H9 (cell line): ENCODE results near the gene LASP1. TPM values are rescaled to one million over a fixed set of nuclear protein-coding genes. Genes with fewer than 3 reads are reported as not detected.

ENCODE experiments used
- DNase-seq: peaks from one replicate; pipeline ENCODE4 v3.0.0-alpha.2; 2017
- H2AFZ ChIP-seq: one replicate; pipeline ENCODE4 v1.6.1; 2013; ENCODE audit warnings: mild to moderate bottlenecking, low read length, control low read depth, moderate library complexity
- H2AK5ac ChIP-seq: 2 replicates; pipeline ENCODE4 v1.6.1; 2013; ENCODE audit warnings: low read length, control low read depth, mixed read lengths; ENCODE audit not compliant: insufficient read length
- H2BK120ac ChIP-seq: one replicate; pipeline ENCODE4 v1.6.1; 2013; ENCODE audit warnings: low read depth, mild to moderate bottlenecking, low read length, control low read depth, inconsistent platforms; ENCODE audit not compliant: poor library complexity, severe bottlenecking
- H2BK12ac ChIP-seq: 2 replicates; pipeline ENCODE4 v1.6.1; 2013; ENCODE audit warnings: low read length, control low read depth, mixed read lengths, low read depth; ENCODE audit not compliant: insufficient read length
- H2BK15ac ChIP-seq: 2 replicates; pipeline ENCODE4 v1.6.1; 2013; ENCODE audit warnings: low read depth, low read length, control low read depth
- H2BK20ac ChIP-seq: one replicate; pipeline ENCODE4 v1.6.1; 2013; ENCODE audit warnings: low read depth, mild to moderate bottlenecking, low read length, control low read depth, inconsistent platforms; ENCODE audit not compliant: poor library complexity, severe bottlenecking
- H2BK5ac ChIP-seq: 2 replicates; pipeline ENCODE4 v1.6.1; 2013; ENCODE audit warnings: low read length, control low read depth, mixed read lengths; ENCODE audit not compliant: insufficient read length
- H3K14ac ChIP-seq: 2 replicates; pipeline ENCODE4 v1.6.1; 2013; ENCODE audit warnings: low read length, control low read depth; ENCODE audit not compliant: insufficient read depth
- H3K18ac ChIP-seq: 2 replicates; pipeline ENCODE4 v1.6.1; 2013; ENCODE audit warnings: low read depth, mild to moderate bottlenecking, mixed read lengths, low read length, control low read depth; ENCODE audit not compliant: insufficient read length
- H3K23ac ChIP-seq: 2 replicates; pipeline ENCODE4 v1.6.1; 2013; ENCODE audit warnings: low read length, control low read depth, mixed read lengths, low read depth; ENCODE audit not compliant: insufficient read length
- H3K23me2 ChIP-seq: 2 replicates; pipeline ENCODE4 v1.6.1; 2013; ENCODE audit warnings: low read depth, mild to moderate bottlenecking, mixed read lengths, low read length, control low read depth; ENCODE audit not compliant: insufficient read length, poor library complexity, severe bottlenecking
- H3K27ac ChIP-seq: 2 replicates; pipeline ENCODE4 v1.5.1; 2013; ENCODE audit warnings: low read length, control low read depth, mixed read lengths, low read depth; ENCODE audit not compliant: insufficient read length
- H3K27me3 ChIP-seq: 2 replicates; pipeline ENCODE4 v1.6.1; 2013; ENCODE audit warnings: low read length, control low read depth, inconsistent platforms; ENCODE audit not compliant: insufficient read depth
- H3K4ac ChIP-seq: 2 replicates; pipeline ENCODE4 v1.6.1; 2013; ENCODE audit warnings: low read depth, mild to moderate bottlenecking, control low read depth, inconsistent platforms, low read length, moderate library complexity
- H3K4me1 ChIP-seq: 2 replicates; pipeline ENCODE4 v1.6.1; 2013; ENCODE audit warnings: low read length, control low read depth, inconsistent platforms; ENCODE audit not compliant: insufficient read depth
- H3K4me2 ChIP-seq: 2 replicates; pipeline ENCODE4 v1.6.1; 2013; ENCODE audit warnings: low read length, control low read depth, mixed read lengths; ENCODE audit not compliant: insufficient read length, insufficient read depth
- H3K56ac ChIP-seq: 2 replicates; pipeline ENCODE4 v1.6.1; 2013; ENCODE audit warnings: low read depth, mild to moderate bottlenecking, mixed read lengths, low read length, control low read depth; ENCODE audit not compliant: insufficient read length
- H3K79me1 ChIP-seq: 2 replicates; pipeline ENCODE4 v1.6.1; 2013; ENCODE audit warnings: low read depth, mild to moderate bottlenecking, moderate library complexity, low read length, control low read depth, inconsistent platforms; ENCODE audit not compliant: insufficient read depth, poor library complexity, severe bottlenecking
- H3K79me2 ChIP-seq: 2 replicates; pipeline ENCODE4 v1.6.1; 2013; ENCODE audit warnings: low read length, control low read depth, inconsistent platforms; ENCODE audit not compliant: insufficient read depth
- H3K9ac ChIP-seq: 2 replicates; pipeline ENCODE4 v1.6.1; 2013; ENCODE audit warnings: low read length, control low read depth, mixed read lengths; ENCODE audit not compliant: insufficient read length; ENCODE audit errors: extremely low read depth
- H3K9me3 ChIP-seq: one replicate; pipeline ENCODE4 v1.6.1; 2013; ENCODE audit warnings: low read depth, low read length, inconsistent platforms; ENCODE audit not compliant: control insufficient read depth
- H3T11ph ChIP-seq: one replicate; pipeline ENCODE4 v1.6.1; 2013; ENCODE audit warnings: mild to moderate bottlenecking, low read length, control low read depth, inconsistent platforms
- H4K20me1 ChIP-seq: one replicate; pipeline ENCODE4 v1.6.1; 2013; ENCODE audit not compliant: control insufficient read depth, insufficient read length, insufficient read depth
- H4K5ac ChIP-seq: 2 replicates; pipeline ENCODE4 v1.6.1; 2013; ENCODE audit warnings: low read depth, mild to moderate bottlenecking, mixed read lengths, low read length, control low read depth; ENCODE audit not compliant: insufficient read length
- H4K8ac ChIP-seq: replicated peaks from 2 replicates; pipeline ENCODE4 v1.6.1; 2013; ENCODE audit warnings: low read length, control low read depth, mixed read lengths, low read depth; ENCODE audit not compliant: insufficient read length
- H4K91ac ChIP-seq: 2 replicates; pipeline ENCODE4 v1.6.1; 2013; ENCODE audit warnings: low read depth, mild to moderate bottlenecking, moderate library complexity, mixed read lengths, low read length, control low read depth; ENCODE audit not compliant: insufficient read length
- H3K27ac Mint-ChIP-seq, 3 experiments: 2 replicates in 2 of 3; 3 replicates in 1 of 3; pipeline ENCODE4 v1.8.0; 2020 to 2021; ENCODE audit warnings: mixed read lengths in 3 of 3, mild to moderate bottlenecking in 1 of 3, moderate library complexity in 1 of 3
- H3K27me3 Mint-ChIP-seq: 2 replicates; pipeline ENCODE4 v1.8.0; 2021; ENCODE audit warnings: low read depth, mild to moderate bottlenecking, moderate library complexity, mixed read lengths
- H3K36me3 Mint-ChIP-seq, 3 experiments: 2 replicates in 2 of 3; 3 replicates in 1 of 3; pipeline ENCODE4 v1.8.0; 2020 to 2021; ENCODE audit warnings: low read depth in 3 of 3, mixed read lengths in 3 of 3; ENCODE audit not compliant: insufficient read depth in 1 of 3
- H3K4me1 Mint-ChIP-seq, 2 experiments: 2 replicates each; pipeline ENCODE4 v1.8.0; 2020; ENCODE audit warnings: mixed read lengths in 2 of 2
- H3K4me3 Mint-ChIP-seq, 2 experiments: 2 replicates in 1 of 2; 3 replicates in 1 of 2; pipeline ENCODE4 v1.8.0; 2020 to 2021; ENCODE audit warnings: mild to moderate bottlenecking in 2 of 2, mixed read lengths in 2 of 2, moderate library complexity in 1 of 2
- H3K9me3 Mint-ChIP-seq, 2 experiments: 2 replicates in 1 of 2; 3 replicates in 1 of 2; pipeline ENCODE4 v1.8.0; 2020; ENCODE audit warnings: mild to moderate bottlenecking in 2 of 2, mixed read lengths in 2 of 2, moderate library complexity in 1 of 2
- CTCF ChIP-seq: fragments of 200-600 bp; sonication (generic); conservative IDR thresholded peaks from 3 replicates; pipeline ENCODE4 v1.8.0; 2021; ENCODE audit warnings: antibody characterized with exemption, mild to moderate bottlenecking
- WGBS: extraction: QIAGEN DNeasy Blood & Tissue Kit; methylation state at CpG from one replicate; pipeline ENCODE4 v1.1.7; 2013; ENCODE audit warnings: missing lambda C conversion rate, low lambda C conversion rate, mixed read lengths; ENCODE audit not compliant: insufficient read length; ENCODE audit errors: extremely low coverage; 5-methylcytosine and 5-hydroxymethylcytosine counted together
- total RNA-seq: library from RNA; stranded (reverse); gene quantifications from 2 replicates; pipeline ENCODE4 v1.2.1, GENCODE V29; 2021

Gene LASP1
- total RNA-seq, 1 experiment from 2014 or later = 121 TPM

GRCh38 chr17:38848557-38848891, 21.3 kb upstream of the LASP1 start:
- no peak overlapping the region for H4K91ac ChIP-seq
- peaks cover 22% of the 10 kb centered on the region for H3K79me2 ChIP-seq
- H3K4me2 ChIP-seq = no peak overlapping the region
- Mint-ChIP-seq H3K27me3 (no peaks in the 10 kb centered on the region; the same call in 1 of the 2 replicates), H3K4me3 (no peak overlapping the region), H3K27ac (no peak overlapping the region), H3K9me3 (peaks cover 3 to 4% of the 10 kb centered on the region in 2 experiments; a peak in 1 of 5 replicates), H3K36me3 (peaks cover 58 to 66% (median 63%) of the 10 kb centered on the region in 3 experiments), H3K4me1 (peaks cover 18 to 26% of the 10 kb centered on the region in 2 experiments)
- H3K27me3 ChIP-seq = no peaks in the 10 kb centered on the region
- DNase-seq = no peak
- no peak overlapping the region for H3K56ac ChIP-seq
- no peak overlapping the region for H3T11ph ChIP-seq
- no peak overlapping the region for H2BK5ac ChIP-seq
- H3K9me3 ChIP-seq = no peaks in the 10 kb centered on the region
- H3K27ac ChIP-seq = no peak overlapping the region
- no peak overlapping the region for H2AFZ ChIP-seq
- H3K9ac ChIP-seq = no peak overlapping the region
- H2BK120ac ChIP-seq = no peak overlapping the region
- 0 out of 2 replicates have a peak, but pooled peaks cover 2% of the 10 kb centered on the region for H3K4me1 ChIP-seq
- H4K8ac ChIP-seq = no peak overlapping the region
- H4K20me1 ChIP-seq = no peaks in the 10 kb centered on the region
- H4K5ac ChIP-seq = no peak overlapping the region
- peaks cover 9% of the 10 kb centered on the region for H3K79me1 ChIP-seq
- H3K14ac ChIP-seq = no peak overlapping the region
- TF ChIP-seq CTCF = no peak
- no peak overlapping the region for H3K18ac ChIP-seq
- H2BK20ac ChIP-seq = no peak overlapping the region
- WGBS = no CpG with 5 or more reads among the region's 1 CpG
- H2BK15ac ChIP-seq = no peak overlapping the region
- peaks cover 12% of the 10 kb centered on the region for H3K23me2 ChIP-seq
- no peak overlapping the region for H3K23ac ChIP-seq
- no peak overlapping the region for H2AK5ac ChIP-seq
- no peak overlapping the region for H2BK12ac ChIP-seq
- H3K4ac ChIP-seq = no peak overlapping the region
